K562 (cell line): ENCODE data around the gene ZNF691. TPM values are rescaled to one million over a fixed set of nuclear protein-coding genes. Genes with fewer than 3 reads are reported as not detected.
A peak's percentile ranks its signal among the peaks of the same experiment; 100 is the strongest.
"Not testable (repeated sequence)": the region's sequence is repeated elsewhere in the genome, so short reads cannot be mapped to it uniquely, and the experiment has no call there.

Experiments
- ATAC-seq: fragments of 200-7000 bp; cut with Tn5 transposase; 3 replicates; pipeline ENCODE4 v1.9.1; 2020; ENCODE audit warnings: moderate library complexity
- BruUV-seq: library from RNA; stranded (reverse); fragments of 400-500 nt; replicated peaks from 2 replicates; lab custom pipeline; 2021; lab: Mats Ljungman, UMichigan
- CTCF ChIA-PET: fragments of 300-600 bp; formaldehyde crosslinking; extraction: SDS; loops from one replicate; lab custom pipeline; 2021; ENCODE audit warnings: low intra/inter-chr PET ratio; lab: Yijun Ruan, JAX
- POLR2A ChIA-PET: fragments of 300-600, 350-650 bp; sonication (Branson Sonifier 250); formaldehyde crosslinking; extraction: SDS; loops from one replicate; lab custom pipeline; 2021; ENCODE audit warnings: antibody characterized with exemption, inconsistent platforms; lab: Yijun Ruan, JAX
- DNase-seq, 4 experiments: peaks; one replicate each; pipeline versions ENCODE4 v3.0.0 to v3.0.0-alpha.2; 2011 to 2018; ENCODE audit warnings: low spot score in 3 of 4, mixed read lengths in 3 of 4; ENCODE audit errors: extremely low read depth in 1 of 4
- FAIRE-seq: peaks from 2 replicates; lab custom pipeline; 2011; peaks lifted over from hg19 to GRCh38; lab: Jason Lieb, UNC
- H2AFZ ChIP-seq: 2 replicates; pipeline ENCODE4 v1.6.0; 2011; ENCODE audit warnings: low read depth, low read length, control low read depth, inconsistent platforms
- H3K27ac ChIP-seq: fragments of 200-600 bp; 3 replicates; pipeline ENCODE4 v1.8.0; 2011; ENCODE audit warnings: low read depth, mild to moderate bottlenecking, control low read depth, inconsistent platforms, low read length, moderate library complexity, mixed read lengths; ENCODE audit errors: extremely low read depth
- H3K27me3 ChIP-seq, 2 experiments: fragments of 300-600 bp in 1 of 2; 2 replicates in 1 of 2; 3 replicates in 1 of 2; pipeline versions ENCODE4 v1.6.0 to v1.8.0; 2011; ENCODE audit warnings: inconsistent platforms in 2 of 2, low read length in 2 of 2, mild to moderate bottlenecking in 1 of 2, mixed read lengths in 1 of 2, moderate library complexity in 1 of 2; ENCODE audit not compliant: control insufficient read depth in 2 of 2, insufficient read depth in 2 of 2
- H3K36me3 ChIP-seq: fragments of 300-600 bp; 3 replicates; pipeline ENCODE4 v1.8.0; 2011; ENCODE audit warnings: mild to moderate bottlenecking, low read length, inconsistent platforms; ENCODE audit not compliant: control insufficient read depth, insufficient read depth
- H3K4me1 ChIP-seq, 2 experiments: fragments of 200-600 bp in 1 of 2; replicated peaks in 1 of 2; 2 replicates in 1 of 2; 3 replicates in 1 of 2; pipeline versions ENCODE4 v1.5.1 to v1.8.0; 2011; ENCODE audit warnings: inconsistent platforms in 2 of 2, low read length in 2 of 2, mild to moderate bottlenecking in 1 of 2, mixed read lengths in 1 of 2, moderate library complexity in 1 of 2; ENCODE audit not compliant: control insufficient read depth in 2 of 2, insufficient read depth in 2 of 2
- H3K4me2 ChIP-seq: 2 replicates; pipeline ENCODE4 v1.6.1; 2011; ENCODE audit warnings: low read length, control low read depth, inconsistent platforms, mixed read lengths; ENCODE audit not compliant: insufficient read depth
- H3K4me3 ChIP-seq: fragments of 200-600 bp; sonication (generic), shearing (Covaris generic); 2 replicates; pipeline ENCODE4 v1.5.1; 2016; ENCODE audit warnings: control low read depth, inconsistent platforms
- H3K79me2 ChIP-seq: fragments of 200-600 bp; 3 replicates; pipeline ENCODE4 v1.8.0; 2011; ENCODE audit warnings: low read length, inconsistent platforms; ENCODE audit not compliant: control insufficient read depth, insufficient read depth
- H3K9ac ChIP-seq, 2 experiments: 2 replicates each; pipeline versions ENCODE4 v1.6.0 to v1.6.1; 2011; ENCODE audit warnings: low read depth in 2 of 2, low read length in 2 of 2, control low read depth in 1 of 2, inconsistent platforms in 1 of 2, mild to moderate bottlenecking in 1 of 2, mixed read lengths in 1 of 2; ENCODE audit not compliant: insufficient read depth in 1 of 2
- H3K9me1 ChIP-seq: one replicate; pipeline ENCODE4 v1.6.0; 2011; ENCODE audit warnings: inconsistent platforms, mild to moderate bottlenecking, low read length, moderate library complexity; ENCODE audit not compliant: control insufficient read depth, insufficient read depth
- H3K9me3 ChIP-seq: replicated peaks from 2 replicates; pipeline ENCODE4 v1.5.1; 2011; ENCODE audit warnings: low read depth, low read length, inconsistent platforms; ENCODE audit not compliant: control insufficient read depth, insufficient read depth
- H4K20me1 ChIP-seq: replicated peaks from 2 replicates; pipeline ENCODE4 v1.6.1; 2011; ENCODE audit warnings: low read length, inconsistent platforms, mixed read lengths; ENCODE audit not compliant: control insufficient read depth, insufficient read depth
- ARID1B ChIP-seq: fragments of 450-650 bp; IDR thresholded peaks from 2 replicates; pipeline ENCODE4 v1.6.1; 2016; ENCODE audit warnings: antibody characterized with exemption, mild to moderate bottlenecking, inconsistent platforms
- ARNT ChIP-seq, 2 experiments: fragments of 450-650 bp; IDR thresholded peaks; 2 replicates each; pipeline ENCODE4 v1.6.1; 2016; ENCODE audit warnings: mild to moderate bottlenecking in 1 of 2
- CBFA2T2 ChIP-seq: fragments of 450-650 bp; conservative IDR thresholded peaks from 2 replicates; pipeline ENCODE4 v1.6.1; 2017; ENCODE audit warnings: mild to moderate bottlenecking
- CBFA2T3 ChIP-seq: fragments of 450-650 bp; IDR thresholded peaks from 2 replicates; pipeline ENCODE4 v1.6.1; 2017
- CBX3 ChIP-seq, 2 experiments: IDR thresholded peaks; 1 replicate in 1 of 2; 2 replicates in 1 of 2; pipeline ENCODE4 v1.6.1; 2012; ENCODE audit warnings: inconsistent platforms in 2 of 2, low read length in 2 of 2, borderline replicate concordance in 1 of 2, control low read depth in 1 of 2
- CBX5 ChIP-seq: IDR thresholded peaks from 2 replicates; pipeline ENCODE4 v1.6.1; 2014; ENCODE audit warnings: low read depth, borderline replicate concordance
- HDAC1 ChIP-seq, 2 experiments: fragments of 450-650 bp; IDR thresholded peaks; 2 replicates each; pipeline ENCODE4 v1.6.1; 2016 to 2017; ENCODE audit warnings: inconsistent platforms in 1 of 2, mild to moderate bottlenecking in 1 of 2, moderate library complexity in 1 of 2
- HDAC2 ChIP-seq: fragments of 450-650 bp; IDR thresholded peaks from 2 replicates; pipeline ENCODE4 v1.6.1; 2016; ENCODE audit warnings: mild to moderate bottlenecking
- KDM1A ChIP-seq, 2 experiments: fragments of 450-650 bp; IDR thresholded peaks; 2 replicates each; pipeline ENCODE4 v1.6.1; 2016; ENCODE audit warnings: mild to moderate bottlenecking in 2 of 2
- MEIS2 ChIP-seq: fragments of 450-650 bp; IDR thresholded peaks from 2 replicates; pipeline ENCODE4 v1.6.1; 2014; ENCODE audit warnings: mild to moderate bottlenecking; ENCODE audit not compliant: partially characterized antibody
- NCOR1 ChIP-seq: fragments of 450-650 bp; IDR thresholded peaks from 2 replicates; pipeline ENCODE4 v1.6.1; 2016; ENCODE audit warnings: mild to moderate bottlenecking, moderate library complexity
- NFIC ChIP-seq: fragments of 450-650 bp; IDR thresholded peaks from 2 replicates; pipeline ENCODE4 v1.6.1; 2017; ENCODE audit warnings: mild to moderate bottlenecking, inconsistent platforms
- NR2C1 ChIP-seq, 2 experiments: fragments of 450-650 bp; IDR thresholded peaks; 2 replicates each; pipeline ENCODE4 v1.6.1; 2017; ENCODE audit warnings: mild to moderate bottlenecking in 2 of 2, antibody characterized with exemption in 1 of 2, inconsistent platforms in 1 of 2, missing compliant biosample characterization in 1 of 2, missing genetic modification characterization in 1 of 2
- PKNOX1 ChIP-seq: fragments of 450-650 bp; IDR thresholded peaks from 2 replicates; pipeline ENCODE4 v1.6.1; 2016
- RCOR1 ChIP-seq, 2 experiments: IDR thresholded peaks; 2 replicates each; pipeline ENCODE4 v1.6.1; 2012; ENCODE audit warnings: low read depth in 2 of 2, low read length in 2 of 2, borderline replicate concordance in 1 of 2, improper control_type of control experiment in 1 of 2
- TAL1 ChIP-seq: fragments of 450-650 bp; IDR thresholded peaks from 2 replicates; pipeline ENCODE4 v1.6.1; 2016; ENCODE audit warnings: mild to moderate bottlenecking
- TCF3 ChIP-seq: sonication (generic); formaldehyde crosslinking; IDR thresholded peaks from 2 replicates; pipeline ENCODE4 v1.4.0; 2020; ENCODE audit warnings: mild to moderate bottlenecking, missing genetic modification reagents
- TEAD1 ChIP-seq, 2 experiments: fragments of 450-650 bp in 1 of 2; sonication (generic) in 1 of 2; formaldehyde crosslinking; IDR thresholded peaks; 2 replicates each; pipeline versions ENCODE4 v1.4.0 to v1.8.0; 2020 to 2022; ENCODE audit warnings: mild to moderate bottlenecking in 2 of 2, missing genetic modification reagents in 1 of 2
- TEAD2 ChIP-seq: fragments of 450-650 bp; IDR thresholded peaks from 2 replicates; pipeline ENCODE4 v1.6.1; 2016; ENCODE audit warnings: missing genetic modification characterization, control low read depth, missing compliant biosample characterization
- TEAD4 ChIP-seq, 2 experiments: sonication (generic) in 1 of 2; formaldehyde crosslinking in 1 of 2; IDR thresholded peaks; 2 replicates each; pipeline versions ENCODE4 v1.6.1 to v1.8.0; 2012 to 2022; ENCODE audit warnings: borderline replicate concordance in 1 of 2, inconsistent platforms in 1 of 2, low read length in 1 of 2, mild to moderate bottlenecking in 1 of 2, missing genetic modification reagents in 1 of 2
- TRIM24 ChIP-seq, 2 experiments: fragments of 450-650 bp; IDR thresholded peaks; 2 replicates each; pipeline ENCODE4 v1.6.1; 2016
- TRIM28 ChIP-seq: fragments of 450-650 bp; IDR thresholded peaks from 2 replicates; pipeline ENCODE4 v1.6.1; 2017
- WGBS: fragments of 100-300 bp; shearing (Covaris generic); methylation state at CpG from one replicate; pipeline ENCODE4 v1.1.6; 2016; ENCODE audit warnings: low coverage, mixed read lengths; ENCODE audit not compliant: insufficient coverage; ENCODE audit errors: missing lambda C conversion rate; 5-methylcytosine and 5-hydroxymethylcytosine counted together
- in situ Hi-C: fragments of 300-500 bp; cut with MboI; formaldehyde crosslinking; loops from 4 replicates; pipeline ENCODE4 v1.15.0; 2018; ENCODE audit warnings: inconsistent platforms, mixed read lengths
- intact Hi-C: fragments of 100-400 bp; cut with micrococcal nuclease; formaldehyde crosslinking; loops from 2 replicates; pipeline ENCODE4 v1.14.2; 2022
- polyA plus RNA-seq, 8 experiments: library from polyadenylated mRNA; depleted of rRNA in 4 of 8; stranded (reverse) in 5 of 8; unstranded in 3 of 8; fragments of >200 nt; fragmentation: Nextera tagmentation in 2 of 8; fragmentation: Illumina TruSeq in 1 of 8; extraction: Ambion mirVana in 2 of 8; extraction: Trizol in 1 of 8; gene quantifications; 2 replicates each; pipeline versions ENCODE4 v1.2.1 to v1.2.3, GENCODE V29; 2011 to 2014; ENCODE audit warnings: inconsistent platforms in 1 of 8, missing spikeins in 1 of 8
- total RNA-seq, 7 experiments: library from RNA; depleted of rRNA in 6 of 7; stranded (reverse); fragments of >200 nt in 6 of 7; fragmentation: Illumina TruSeq in 2 of 7; extraction: Trizol in 2 of 7; gene quantifications; 2 replicates each; pipeline versions ENCODE4 v1.2.1 to v1.2.3, GENCODE V29; 2011 to 2021; ENCODE audit warnings: low replicate concordance in 1 of 7

Gene ZNF691
- total and polyA plus RNA-seq, 9 of the 15 experiments (the other 6 are each of a cell fraction or from before 2014, with no cell fraction given), result 10.7 to 30.4 (median 14.8) TPM

GRCh38 chr1:42859366-42859765 is 13.0 kb downstream of the ZNF691 start:
- CTCF ChIA-PET; H3K9me1 ChIP-seq; ATAC-seq; in situ Hi-C loops; H2AFZ ChIP-seq; H3K4me1 ChIP-seq; H3K4me3 ChIP-seq; FAIRE-seq; BruUV-seq; H3K27ac ChIP-seq; H3K9ac ChIP-seq; H3K4me2 ChIP-seq; intact Hi-C loops; H3K79me2 ChIP-seq; H3K27me3 ChIP-seq; H3K36me3 ChIP-seq; H4K20me1 ChIP-seq; TF ChIP-seq TEAD4 (CRISPR knock-in tag; IDR thresholded peaks at IDR 0.05; ENCODE audit: borderline replicate concordance); NR2C1 (IDR thresholded peaks at IDR 0.05): not testable (repeated sequence)
- H3K9me3 ChIP-seq, result peaks cover 21% of the 10 kb centered on the region
- WGBS, result 17% methylated on average over 5 of the region's 5 CpGs
- TF ChIP-seq CBFA2T2 (peak; percentile 74), KDM1A (IDR thresholded peaks at IDR 0.05) (peak; percentile 96), NCOR1 (peak; percentile 35), PKNOX1 (peak; percentile 46; the same call in 1 of the 2 replicates), RCOR1 (IDR thresholded peaks at IDR 0.05; ENCODE audit: borderline replicate concordance in 1 of 2, low read depth in 2 of 2, low read length in 2 of 2) (peak in 1 of 2 experiments; percentile 60; a peak in 1 of 4 replicates), CBX5 (0 out of 2 replicates have a peak, but pooled peaks have one; percentile 67), TEAD4 (IDR thresholded peaks at IDR 0.05; ENCODE audit: low read length) (peak; percentile 55), TEAD2 (tag) (peak; percentile 37; the same call in 1 of the 2 replicates), TAL1 (peak; percentile 57), HDAC2 (0 out of 2 replicates have a peak, but pooled peaks have one; percentile 47), TCF3 (CRISPR knock-in tag) (peak; percentile 40; the same call in 1 of the 2 replicates), CBFA2T3 (peak; percentile 84), ARID1B (peak; percentile 53), TRIM28 (0 out of 2 replicates have a peak, but pooled peaks have one; percentile 58), NR2C1 (tag; IDR thresholded peaks at IDR 0.05) (0 out of 2 replicates have a peak, but pooled peaks have one; percentile 21), TRIM24 (IDR thresholded peaks at IDR 0.05) (peak; percentile 49 to 62; a peak in 1 of 4 replicates), TEAD1 (CRISPR knock-in tag; IDR thresholded peaks at IDR 0.05) (0 out of 4 replicates have a peak, but pooled peaks of 1 of the 2 experiments have one; percentile 40), NFIC (0 out of 2 replicates have a peak, but pooled peaks have one; percentile 23), CBX3 (IDR thresholded peaks at IDR 0.05; ENCODE audit: borderline replicate concordance in 1 of 2, low read length in 2 of 2) (peak in 1 of 2 experiments; percentile 51; a peak in 1 of 3 replicates), HDAC1 (IDR thresholded peaks at IDR 0.05) (peak in 1 of 2 experiments; percentile 67; a peak in 2 of 4 replicates), ARNT (IDR thresholded peaks at IDR 0.05) (peak in 1 of 2 experiments; percentile 81; a peak in 2 of 4 replicates), MEIS2 (peak; percentile 65)
- peak in 1 of 4 experiments; percentile 53 for DNase-seq
- POLR2A ChIA-PET, result interaction anchor here (1.1 to 1.6 kb wide), 2 partner anchors 13 to 124 kb away, joined by 3 to 4 read pairs; partner anchors contain the start of gene ZNF691
